NCI-H1105 (cell line): ENCODE measurements around the gene FKBP1A.
"Not testable (repeated sequence)": the region's sequence is repeated elsewhere in the genome, so short reads cannot be mapped to it uniquely, and the experiment has no call there.

Source experiments
- DNase-seq: peaks from one replicate; lab custom pipeline; 2025; lab: John Stamatoyannopoulos, UW

The FKBP1A gene

GRCh38 chr20:1364106-1364505, 28.7 kb downstream of the FKBP1A start:
- DNase-seq: no peak

GRCh38 chr20:1363522-1363921, 29.3 kb downstream of the FKBP1A start:
- DNase-seq: no peak

GRCh38 chr20:1362484-1362883, 30.4 kb downstream of the FKBP1A start:
- DNase-seq: no peak

GRCh38 chr20:1360094-1360846, 32.6 kb downstream of the FKBP1A start:
- DNase-seq: no peak

GRCh38 chr20:1357921-1358671, 34.8 kb downstream of the FKBP1A start:
- no peak for DNase-seq

- DNase-seq: no peak
These were observed 38.9 kb downstream of the FKBP1A start for GRCh38 chr20:1353956-1354355.

DNA sequence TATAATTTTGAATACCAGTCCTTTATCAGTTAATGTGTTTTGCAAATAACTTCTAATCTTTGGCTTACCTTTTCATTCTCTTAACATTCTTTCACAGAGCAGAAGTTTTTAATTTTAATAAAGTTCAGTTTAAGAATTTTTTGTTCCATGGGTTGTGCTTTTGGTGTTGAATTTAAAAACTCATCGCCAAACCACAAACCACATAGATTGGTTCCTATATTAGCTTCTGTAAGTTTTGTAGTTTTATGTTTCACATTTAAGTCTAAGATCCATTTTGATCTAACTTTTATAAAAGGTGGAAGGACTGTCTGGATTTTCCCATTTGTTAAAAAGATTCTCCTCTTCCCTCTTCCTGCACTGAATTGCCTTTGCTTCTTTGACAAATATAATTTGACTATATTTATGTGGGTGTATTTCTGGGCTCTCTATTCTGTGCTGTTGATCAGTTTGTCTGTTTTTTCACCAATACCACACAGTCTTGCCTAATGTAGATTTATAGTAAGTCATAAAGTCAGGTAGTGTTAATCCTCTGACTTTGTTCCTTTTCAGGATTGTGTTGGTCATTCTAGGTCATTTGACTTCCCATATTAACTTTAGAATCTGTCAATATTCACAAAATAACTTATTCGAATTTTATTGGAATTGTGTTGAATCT, 46.4 kb downstream of the FKBP1A start:
- no peak for DNase-seq

- no peak for DNase-seq
These were observed 47.1 kb downstream of the FKBP1A start for GRCh38 chr20:1345756-1346093.

- DNase-seq: no peak
These were observed 47.7 kb downstream of the FKBP1A start for GRCh38 chr20:1345030-1345755.

- not testable (repeated sequence) for DNase-seq
These were observed 49.3 kb downstream of the FKBP1A start for GRCh38 chr20:1343446-1344124.

DNA sequence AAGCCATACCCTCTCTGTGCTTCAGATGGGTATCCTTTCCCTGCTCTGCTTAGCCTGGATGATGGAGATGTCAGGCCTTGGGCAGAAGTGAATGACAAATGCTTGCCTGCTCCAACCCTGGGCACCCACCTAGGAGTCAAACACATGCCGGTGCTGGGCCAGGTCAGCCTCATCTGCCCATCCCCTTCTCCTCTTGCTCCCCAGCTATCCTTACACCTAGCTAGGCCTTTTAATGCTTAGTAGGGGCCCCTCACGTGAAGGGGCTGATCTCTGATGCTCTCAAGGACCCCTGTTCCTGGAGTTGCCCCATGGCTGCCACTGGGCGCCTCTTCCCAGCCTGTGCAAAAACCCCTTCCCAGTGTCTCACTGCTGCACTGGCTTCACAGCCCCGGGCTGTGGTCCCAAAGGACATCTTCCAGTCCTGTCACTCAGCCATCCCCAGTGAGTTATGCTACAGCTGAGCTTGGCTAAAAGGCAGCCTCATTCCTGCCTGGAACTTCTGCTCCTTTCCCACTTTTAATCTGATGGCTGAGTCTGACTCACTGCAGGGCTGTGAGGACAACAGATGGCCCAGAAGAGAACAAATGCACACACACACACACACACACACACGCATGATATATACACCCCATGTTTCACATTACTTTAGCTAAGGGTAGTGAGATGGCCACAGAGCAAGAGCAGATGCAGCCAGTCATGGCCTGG, 51.1 kb downstream of the FKBP1A start:
- no peak for DNase-seq

DNA sequence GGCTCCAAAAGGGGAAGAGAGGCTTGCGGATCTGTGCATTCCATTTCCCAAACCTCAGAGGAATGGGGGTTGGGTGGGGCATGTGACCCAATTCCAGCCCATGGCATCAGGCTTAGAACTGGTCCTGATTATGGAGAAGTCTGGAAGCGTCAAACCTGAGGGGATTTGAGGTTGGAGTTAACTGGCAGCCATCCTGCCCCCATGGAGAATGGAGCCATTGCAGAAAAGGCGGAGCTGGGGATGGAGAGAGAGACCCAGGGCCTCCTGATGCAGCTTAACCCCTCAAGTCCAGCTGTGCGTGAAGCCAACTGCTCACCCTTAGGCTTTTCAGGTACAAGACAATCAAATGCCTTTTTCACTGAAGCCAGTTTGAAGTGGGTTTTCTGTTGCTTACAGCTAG, 54.1 kb downstream of the FKBP1A start:
- no peak for DNase-seq

- DNase-seq: no peak
These were observed 54.8 kb downstream of the FKBP1A start for GRCh38 chr20:1338096-1338495.

- no peak for DNase-seq
These were observed 55.4 kb downstream of the FKBP1A start for GRCh38 chr20:1337441-1337840.

DNA sequence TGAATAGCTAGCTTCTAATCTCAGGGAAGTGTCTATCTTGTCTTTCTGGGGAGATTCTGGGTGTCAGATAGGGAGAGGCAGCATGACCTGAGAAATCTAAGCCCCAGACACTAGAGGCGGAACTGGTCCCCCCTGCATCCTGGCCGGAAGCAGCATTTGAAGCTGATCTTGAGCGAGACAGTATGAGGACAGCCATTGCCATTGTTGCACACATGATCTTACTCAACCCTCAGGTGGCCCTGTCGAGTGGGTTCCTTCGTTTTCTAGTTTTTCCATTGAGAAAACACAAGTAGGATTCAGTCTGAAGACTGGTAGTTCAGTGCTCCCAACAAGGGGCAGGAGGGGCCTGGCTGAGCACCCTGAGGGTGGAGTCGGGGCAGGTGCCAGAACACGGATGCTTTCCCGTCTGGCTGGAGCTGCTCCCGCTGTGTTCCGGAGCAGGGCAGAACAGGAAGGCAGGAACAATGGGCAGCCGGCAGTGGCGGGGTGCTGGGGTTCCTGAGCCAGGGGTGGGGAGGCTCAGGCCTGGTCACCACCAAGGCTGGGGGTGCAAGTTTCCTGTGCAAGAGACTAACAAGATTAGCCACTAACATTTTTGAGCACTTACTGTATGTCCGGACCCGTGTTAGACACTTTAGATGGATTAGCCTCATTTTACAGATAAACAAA, 56.0 kb downstream of the FKBP1A start:
- DNase-seq: peak; percentile 36

DNA sequence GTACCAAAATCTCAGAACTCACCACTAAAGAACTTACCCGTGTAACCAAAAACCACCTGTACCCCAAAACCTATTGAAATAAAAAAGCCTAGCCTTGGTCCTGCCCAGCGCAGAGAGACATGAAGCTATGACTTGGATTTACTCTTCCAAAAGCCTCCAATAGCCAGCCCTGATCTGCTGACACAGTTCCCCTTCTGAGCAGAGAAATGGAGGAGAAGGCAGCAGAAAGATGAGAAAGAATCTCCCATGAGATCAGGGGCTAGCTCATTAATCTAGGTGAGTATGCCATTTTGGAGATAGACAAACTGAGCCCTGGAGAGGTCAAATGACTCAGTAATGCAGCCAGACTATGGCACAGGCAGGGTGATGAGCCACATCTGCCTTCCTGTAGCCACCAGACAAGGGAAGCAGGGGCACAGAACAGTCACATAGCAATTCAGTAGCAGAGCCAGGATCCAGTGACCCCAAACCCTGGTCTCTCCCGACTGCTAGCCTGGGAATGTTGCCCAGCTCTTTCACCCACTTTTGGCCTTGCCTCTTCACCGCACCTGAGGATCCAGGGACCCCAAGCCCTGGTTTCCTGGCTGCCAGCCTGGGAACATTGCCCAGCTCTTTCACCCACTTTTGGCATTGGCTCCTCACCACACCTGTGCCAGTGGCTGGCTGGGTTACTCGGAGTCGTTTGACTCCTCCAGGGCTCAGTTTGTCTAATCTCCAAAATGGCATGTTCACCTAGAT, 56.7 kb downstream of the FKBP1A start:
- no peak for DNase-seq

DNA sequence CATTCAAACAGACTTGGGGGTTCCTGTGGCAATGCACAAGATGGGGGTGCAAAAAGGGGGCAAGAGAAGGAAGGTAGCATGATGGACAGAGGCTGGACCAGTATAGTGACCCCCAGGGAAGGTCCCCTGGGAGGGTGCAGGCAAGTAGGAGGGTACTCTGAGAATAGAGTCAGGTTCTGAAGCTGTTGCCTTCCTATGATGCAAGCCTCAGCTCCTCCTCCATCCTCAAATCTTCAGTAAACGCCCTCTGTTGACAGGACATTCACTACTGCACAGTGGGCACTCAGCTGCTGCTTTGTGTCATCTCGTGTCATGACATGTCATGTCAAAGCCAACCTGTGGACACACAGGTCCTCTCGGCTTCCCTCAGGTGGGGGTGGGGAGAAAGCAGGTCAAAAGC, 58.1 kb downstream of the FKBP1A start:
- DNase-seq: no peak

GRCh38 chr20:1334370-1334731, 58.5 kb downstream of the FKBP1A start:
- no peak for DNase-seq

DNA sequence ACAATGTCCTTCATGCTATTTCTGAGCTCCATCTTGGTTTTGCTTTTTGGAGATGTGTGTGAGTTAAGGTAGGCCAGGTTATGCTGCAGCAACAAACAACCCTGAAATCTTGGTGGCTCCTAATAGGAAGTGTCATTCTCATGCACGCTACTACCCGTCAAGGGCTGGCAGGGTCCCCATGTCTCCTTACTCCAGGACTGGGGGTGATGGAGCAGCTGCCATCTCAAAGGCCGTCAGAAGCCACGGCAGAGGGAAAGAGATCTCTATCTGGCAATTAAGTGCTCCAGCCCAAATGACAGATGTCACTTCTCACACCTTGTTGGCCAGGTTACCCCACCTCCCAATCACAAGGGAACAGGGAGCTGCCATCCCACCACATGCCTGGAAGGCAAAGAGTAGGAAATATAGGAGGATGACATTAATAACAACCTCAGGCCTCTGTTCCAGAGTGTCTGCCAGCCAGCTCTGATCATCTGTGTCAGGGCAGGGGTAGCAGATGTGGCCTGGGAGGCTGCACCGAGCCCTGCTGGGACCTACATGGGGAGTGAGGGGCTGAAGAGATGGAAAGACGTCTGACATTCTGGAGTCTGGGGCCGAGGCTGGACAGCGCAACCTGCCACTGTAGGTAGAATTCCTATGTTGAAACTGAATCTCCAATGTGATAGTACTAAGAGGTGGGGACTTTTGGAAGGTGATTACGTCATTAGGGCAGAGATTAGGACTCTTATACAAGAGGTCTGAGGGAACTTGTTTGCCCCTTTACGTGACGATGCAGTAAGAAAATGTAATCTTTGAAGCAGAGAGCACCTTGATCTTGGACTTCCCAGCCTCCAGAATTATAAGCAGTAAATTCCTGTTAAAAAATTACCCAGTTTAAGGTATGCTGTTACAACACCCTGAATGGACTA, 59.1 kb downstream of the FKBP1A start:
- DNase-seq: no peak
